ENCODE results near the gene NADSYN1.
"Not testable (repeated sequence)": the region's sequence is repeated elsewhere in the genome, so short reads cannot be mapped to it uniquely, and the experiment has no call there.

The NADSYN1 gene

DNA sequence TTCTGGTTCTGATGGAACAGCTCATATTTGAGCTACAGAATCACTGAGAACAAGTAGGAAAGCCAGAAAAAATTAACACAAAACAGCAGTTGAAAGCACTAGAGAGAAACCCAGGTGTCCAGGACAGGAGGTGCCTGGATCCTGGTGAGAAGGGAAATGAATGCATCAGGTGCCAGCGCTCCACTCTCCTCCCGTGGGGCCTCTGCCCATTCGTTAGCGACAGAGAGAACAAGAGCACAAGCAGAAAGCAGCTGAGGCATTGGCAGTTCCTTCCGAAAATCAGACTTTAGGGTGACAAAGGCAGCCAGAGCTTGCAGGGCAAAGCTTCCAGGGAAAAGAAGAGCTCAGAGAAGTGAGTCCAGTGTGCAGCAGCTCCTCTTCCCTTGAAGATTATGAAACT is 54.1 kb downstream of the NADSYN1 start:
- no peak for DNase-seq (ENCODE audit: low read depth in 2 of 2)
- no peak for TF ChIP-seq CTCF (IDR thresholded peaks at IDR 0.05; ENCODE audit: low read depth, low read length)
- no peak overlapping the region for H3K4me3 ChIP-seq (replicated peaks in 1 of 2; ENCODE audit: low read depth in 2 of 2, low read length in 2 of 2)

DNA sequence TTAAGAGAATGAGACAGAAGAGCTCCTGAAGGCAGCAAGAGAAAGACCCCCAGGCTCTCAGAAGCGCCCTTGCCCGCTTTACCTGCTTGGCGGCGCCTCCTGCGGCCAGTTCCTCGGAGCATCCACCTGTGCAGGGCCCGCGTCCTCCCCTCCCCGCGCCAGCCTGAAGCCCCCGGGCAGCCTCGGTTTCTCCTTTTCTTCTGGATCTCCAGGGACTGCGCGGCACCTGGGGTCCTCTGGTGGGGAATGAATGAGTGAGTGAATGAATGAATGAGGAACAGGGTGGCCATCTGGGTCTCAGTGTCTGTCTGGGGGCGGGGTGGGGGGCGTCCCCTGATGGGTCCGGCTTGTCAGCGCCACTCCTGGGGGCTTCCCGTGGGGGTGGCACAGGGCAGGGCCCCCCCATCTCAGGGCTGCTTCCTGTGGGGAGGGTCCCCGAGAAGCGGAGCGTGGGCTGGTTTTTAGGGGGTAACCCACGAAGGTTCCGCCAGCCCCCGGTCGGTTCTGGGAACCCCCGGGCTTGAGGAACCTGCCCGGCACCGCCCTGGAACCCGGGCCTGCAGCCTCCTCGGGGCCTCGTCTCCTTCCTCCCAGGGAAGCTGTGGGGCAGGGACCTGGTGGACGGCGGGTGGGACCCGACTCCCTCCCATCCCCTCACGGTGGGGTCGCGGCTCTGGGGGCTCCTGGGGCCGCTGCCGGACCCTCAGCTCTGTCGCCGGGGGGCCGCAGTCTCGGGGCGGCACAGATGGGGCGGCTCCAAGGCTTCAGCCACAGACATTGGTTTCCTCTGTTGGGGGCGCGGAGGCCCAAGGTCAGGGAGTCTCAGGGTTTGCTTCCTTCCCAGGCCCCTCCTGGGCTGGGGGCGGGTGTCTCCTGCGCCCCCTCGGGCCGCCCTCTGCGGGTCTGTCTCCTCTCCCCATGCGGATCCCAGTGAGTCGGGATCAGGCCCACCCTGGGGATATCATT is 65.8 kb downstream of the NADSYN1 start:
- H3K4me3 ChIP-seq (replicated peaks in 1 of 2; ENCODE audit: low read depth in 2 of 2, low read length in 2 of 2), result no peak overlapping the region
- no peak for DNase-seq (ENCODE audit: low read depth in 2 of 2)
- TF ChIP-seq CTCF (IDR thresholded peaks at IDR 0.05; ENCODE audit: low read depth, low read length), result no peak

- TF ChIP-seq CTCF (IDR thresholded peaks at IDR 0.05; ENCODE audit: low read depth, low read length), result no peak
- H3K4me3 ChIP-seq (replicated peaks in 1 of 2; ENCODE audit: low read depth in 2 of 2, low read length in 2 of 2), result no peak overlapping the region
Observed at GRCh38 chr11:71519546-71519945, 66.5 kb downstream of the NADSYN1 start.

GRCh38 chr11:71525188-71525937 is 72.4 kb downstream of the NADSYN1 start:
- no peak overlapping the region for H3K4me3 ChIP-seq (replicated peaks in 1 of 2; ENCODE audit: low read depth in 2 of 2, low read length in 2 of 2)
- DNase-seq (ENCODE audit: low read depth in 2 of 2), result no peak
- TF ChIP-seq CTCF (IDR thresholded peaks at IDR 0.05; ENCODE audit: low read depth, low read length), result no peak

More at GRCh38 chr11:71519546-71519945, 66.5 kb downstream of the NADSYN1 start:
- no peak for DNase-seq (ENCODE audit: low read depth in 2 of 2)

DNA sequence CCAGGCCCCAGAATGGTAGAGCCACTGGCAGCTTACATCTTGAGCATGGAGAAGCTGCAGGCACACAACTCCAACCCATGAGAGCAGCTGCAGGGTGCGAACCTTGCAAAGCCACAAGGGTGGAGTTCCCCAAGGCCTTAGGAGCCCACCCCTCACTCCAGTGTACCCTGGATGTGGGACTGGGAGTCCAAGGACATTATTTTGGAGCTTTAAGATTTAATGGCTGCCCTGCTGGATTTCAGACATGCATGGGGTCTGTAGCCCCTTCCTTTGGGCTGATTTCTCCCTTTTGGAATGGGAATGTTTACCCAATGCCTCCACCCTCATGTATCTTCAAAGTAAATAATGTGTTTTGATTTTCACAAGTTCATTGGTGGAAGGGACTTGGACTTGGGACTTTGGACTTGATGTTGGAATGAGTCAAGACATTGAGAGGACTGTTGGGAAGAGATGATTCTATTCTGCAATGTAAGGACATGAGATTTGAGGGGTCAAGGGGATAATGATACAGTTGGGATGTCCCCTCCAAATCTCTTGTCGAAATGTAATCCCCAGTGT is 73.0 kb downstream of the NADSYN1 start:
- no peak for TF ChIP-seq CTCF (IDR thresholded peaks at IDR 0.05; ENCODE audit: low read depth, low read length)

GRCh38 chr11:71526796-71527575 is 74.0 kb downstream of the NADSYN1 start, which contains the start of gene KRTAP5-7:
Gene KRTAP5-7, plus strand, starts transcription at chr11:71527267. Its CDS starts 34 bp downstream, at chr11:71527301.
- not testable (repeated sequence) for DNase-seq (ENCODE audit: low read depth in 2 of 2); H3K4me3 ChIP-seq (replicated peaks in 1 of 2; ENCODE audit: low read depth in 2 of 2, low read length in 2 of 2)

More for the DNA sequence above, 73.0 kb downstream of the NADSYN1 start:
- DNase-seq (ENCODE audit: low read depth in 2 of 2), result no peak
- no peak overlapping the region for H3K4me3 ChIP-seq (replicated peaks in 1 of 2; ENCODE audit: low read depth in 2 of 2, low read length in 2 of 2)

All from cardiac fibroblast (primary cell).